Activated naive CD8-positive, alpha-beta T cell treated with anti-CD3 and anti-CD28 coated beads for 36 hours (primary cell): ENCODE results near the gene RPAIN. TPM values are rescaled to one million over a fixed set of nuclear protein-coding genes. Genes with fewer than 3 reads are reported as not detected.

Experiments
- DNase-seq: peaks from one replicate; pipeline ENCODE4 v3.0.0; 2021
- H3K27ac Mint-ChIP-seq: one replicate; pipeline ENCODE4 v1.8.0; 2022; ENCODE audit warnings: mild to moderate bottlenecking, moderate library complexity, mixed read lengths
- H3K27me3 Mint-ChIP-seq: one replicate; pipeline ENCODE4 v1.8.0; 2022; ENCODE audit warnings: mild to moderate bottlenecking, mixed read lengths
- H3K36me3 Mint-ChIP-seq: one replicate; pipeline ENCODE4 v1.8.0; 2021; ENCODE audit warnings: mild to moderate bottlenecking, mixed read lengths
- H3K4me1 Mint-ChIP-seq: one replicate; pipeline ENCODE4 v1.8.0; 2021; ENCODE audit warnings: mixed read lengths
- H3K4me3 Mint-ChIP-seq: one replicate; pipeline ENCODE4 v1.8.0; 2022; ENCODE audit warnings: mild to moderate bottlenecking, moderate library complexity, mixed read lengths
- H3K9me3 Mint-ChIP-seq: one replicate; pipeline ENCODE4 v1.8.0; 2022; ENCODE audit warnings: mixed read lengths
- total RNA-seq, 2 experiments: library from RNA; stranded (reverse); gene quantifications; one replicate each; pipeline ENCODE4 v1.2.3, GENCODE V29; 2021

The RPAIN gene
- total RNA-seq: 10 to 100 TPM; 58.3 to 59.4 TPM

GRCh38 chr17:5419959-5420653, at the start of gene RPAIN:
Gene RPAIN (plus strand): TSS chr17:5420182. CDS start chr17:5420211, 29 bp downstream.
- H3K36me3 Mint-ChIP-seq: peaks cover 45% of the 10 kb centered on the region
- H3K4me3 Mint-ChIP-seq: peak within 1 kb of the TSS; percentile 100

GRCh38 chr17:5370411-5370810, 49.6 kb upstream of the RPAIN start:
- Mint-ChIP-seq H3K27ac (no peak overlapping the region), H3K4me1 (peaks cover 3% of the 10 kb centered on the region), H3K27me3 (no peaks in the 10 kb centered on the region), H3K36me3 (peaks cover 15% of the 10 kb centered on the region), H3K9me3 (no peaks in the 10 kb centered on the region), H3K4me3 (no peak overlapping the region)
- DNase-seq: no peak

More at GRCh38 chr17:5419959-5420653, at the start of gene RPAIN:
- Mint-ChIP-seq H3K9me3 (no peaks in the 10 kb centered on the region), H3K27me3 (no peaks in the 10 kb centered on the region), H3K4me1 (peaks cover 43% of the 10 kb centered on the region), H3K27ac (peak within 1 kb of the TSS; percentile 100)
- peak; percentile 87 for DNase-seq

- Mint-ChIP-seq H3K36me3 (peaks cover 19% of the 10 kb centered on the region), H3K4me1 (peaks cover 3% of the 10 kb centered on the region), H3K27me3 (no peaks in the 10 kb centered on the region), H3K9me3 (no peaks in the 10 kb centered on the region), H3K27ac (no peak overlapping the region), H3K4me3 (no peak overlapping the region)
- DNase-seq: no peak
Observed at GRCh38 chr17:5373112-5373511, 46.9 kb upstream of the RPAIN start.

DNA sequence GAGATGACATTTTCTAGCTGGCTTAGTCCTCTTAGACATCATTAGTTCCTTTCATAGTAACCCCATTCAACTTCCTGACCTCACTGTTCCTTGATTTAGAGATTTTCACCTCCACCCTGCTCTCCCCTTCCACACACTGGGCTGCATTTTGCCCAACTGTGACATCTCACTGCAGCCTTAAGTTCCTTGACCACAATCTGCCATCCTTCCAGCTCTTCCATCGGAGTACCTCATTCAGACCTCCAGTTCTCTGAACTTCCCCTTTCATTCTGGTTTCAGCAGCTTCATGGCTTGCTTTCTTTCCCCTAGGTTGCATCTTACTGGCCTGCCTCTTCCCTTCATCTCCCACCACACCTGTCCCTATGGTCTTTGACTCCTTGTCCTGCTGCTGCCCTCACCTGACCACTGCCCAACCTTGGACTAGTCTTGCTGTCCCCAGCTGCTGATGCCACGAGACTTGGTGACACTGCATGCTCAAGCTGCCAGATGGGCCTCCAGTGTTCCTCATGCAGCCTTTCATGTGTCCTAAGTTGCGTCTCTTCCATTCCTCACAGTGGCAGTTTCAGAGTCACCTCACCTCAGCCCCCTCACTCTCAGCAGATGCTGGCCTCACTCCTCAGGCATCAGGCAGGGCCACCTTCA, 41.3 kb upstream of the RPAIN start:
- Mint-ChIP-seq H3K9me3 (no peaks in the 10 kb centered on the region), H3K4me1 (peaks cover 3% of the 10 kb centered on the region), H3K27me3 (no peaks in the 10 kb centered on the region), H3K4me3 (no peak overlapping the region), H3K27ac (peak overlapping the region; percentile 59), H3K36me3 (peaks cover 22% of the 10 kb centered on the region)
- no peak for DNase-seq

- H3K27me3 Mint-ChIP-seq: no peaks in the 10 kb centered on the region
Observed at GRCh38 chr17:5379351-5380107, 40.5 kb upstream of the RPAIN start.

GRCh38 chr17:5380491-5381135, 39.4 kb upstream of the RPAIN start:
- DNase-seq: no peak
- Mint-ChIP-seq H3K4me3 (no peak overlapping the region), H3K9me3 (no peaks in the 10 kb centered on the region), H3K36me3 (peaks cover 20% of the 10 kb centered on the region), H3K27ac (peak overlapping the region; percentile 59), H3K27me3 (no peaks in the 10 kb centered on the region), H3K4me1 (peaks cover 3% of the 10 kb centered on the region)

More at GRCh38 chr17:5379351-5380107, 40.5 kb upstream of the RPAIN start:
- H3K36me3 Mint-ChIP-seq: peaks cover 20% of the 10 kb centered on the region
- no peak for DNase-seq
- H3K9me3 Mint-ChIP-seq: no peaks in the 10 kb centered on the region
- peaks cover 3% of the 10 kb centered on the region for H3K4me1 Mint-ChIP-seq
- H3K27ac Mint-ChIP-seq: peak overlapping the region; percentile 59
- H3K4me3 Mint-ChIP-seq: no peak overlapping the region

- Mint-ChIP-seq H3K9me3 (no peaks in the 10 kb centered on the region), H3K36me3 (peaks cover 20% of the 10 kb centered on the region), H3K4me3 (no peak overlapping the region), H3K4me1 (peaks cover 5% of the 10 kb centered on the region), H3K27me3 (no peaks in the 10 kb centered on the region), H3K27ac (peak overlapping the region; percentile 54)
- no peak for DNase-seq
Observed at GRCh38 chr17:5381542-5381941, 38.4 kb upstream of the RPAIN start.

DNA sequence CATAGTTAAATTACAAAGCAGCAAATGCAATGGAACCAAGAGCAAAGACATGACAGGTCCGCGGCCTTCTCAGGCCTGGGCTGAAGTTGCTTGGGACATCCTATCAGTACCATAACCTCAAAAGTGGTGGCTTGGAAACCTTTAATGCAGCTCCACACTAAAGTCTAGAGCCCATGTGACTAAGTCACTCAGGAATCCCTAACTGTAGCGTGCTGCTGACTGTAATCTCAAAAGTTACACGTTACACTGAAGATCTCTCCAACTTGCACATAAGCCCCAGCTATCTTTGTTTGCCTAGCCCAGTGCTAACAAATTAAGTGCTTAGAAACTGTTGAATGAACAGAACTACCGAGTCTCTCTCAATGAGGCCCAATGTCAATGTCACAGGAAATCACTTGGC, 28.3 kb upstream of the RPAIN start:
- H3K36me3 Mint-ChIP-seq: peaks cover 37% of the 10 kb centered on the region
- peaks cover 17% of the 10 kb centered on the region for H3K4me1 Mint-ChIP-seq
- no peaks in the 10 kb centered on the region for H3K27me3 Mint-ChIP-seq
- H3K4me3 Mint-ChIP-seq: no peak overlapping the region
- no peak overlapping the region for H3K27ac Mint-ChIP-seq
- DNase-seq: no peak
- H3K9me3 Mint-ChIP-seq: no peaks in the 10 kb centered on the region

GRCh38 chr17:5396612-5397011, 23.4 kb upstream of the RPAIN start:
- peaks cover 42% of the 10 kb centered on the region for H3K36me3 Mint-ChIP-seq
- H3K4me3 Mint-ChIP-seq: no peak overlapping the region
- no peak overlapping the region for H3K27ac Mint-ChIP-seq

GRCh38 chr17:5399767-5400166, 20.2 kb upstream of the RPAIN start:
- Mint-ChIP-seq H3K4me3 (no peak overlapping the region), H3K27me3 (no peaks in the 10 kb centered on the region), H3K36me3 (peaks cover 38% of the 10 kb centered on the region), H3K4me1 (peaks cover 20% of the 10 kb centered on the region), H3K9me3 (no peaks in the 10 kb centered on the region), H3K27ac (no peak overlapping the region)
- no peak for DNase-seq

More at GRCh38 chr17:5396612-5397011, 23.4 kb upstream of the RPAIN start:
- H3K27me3 Mint-ChIP-seq: no peaks in the 10 kb centered on the region
- DNase-seq: no peak
- H3K9me3 Mint-ChIP-seq: no peaks in the 10 kb centered on the region
- peaks cover 17% of the 10 kb centered on the region for H3K4me1 Mint-ChIP-seq

- H3K9me3 Mint-ChIP-seq: no peaks in the 10 kb centered on the region
- DNase-seq: no peak
- no peaks in the 10 kb centered on the region for H3K27me3 Mint-ChIP-seq
- H3K27ac Mint-ChIP-seq: no peak overlapping the region
- H3K36me3 Mint-ChIP-seq: peaks cover 26% of the 10 kb centered on the region
- peaks cover 10% of the 10 kb centered on the region for H3K4me1 Mint-ChIP-seq
- no peak overlapping the region for H3K4me3 Mint-ChIP-seq
Observed at GRCh38 chr17:5405400-5405799, 14.6 kb upstream of the RPAIN start.

- Mint-ChIP-seq H3K27me3 (no peaks in the 10 kb centered on the region), H3K4me3 (no peak overlapping the region), H3K9me3 (no peaks in the 10 kb centered on the region), H3K27ac (no peak overlapping the region), H3K36me3 (peaks cover 38% of the 10 kb centered on the region), H3K4me1 (peaks cover 22% of the 10 kb centered on the region)
- DNase-seq: no peak
Observed at GRCh38 chr17:5408186-5408585, 11.8 kb upstream of the RPAIN start.

DNA sequence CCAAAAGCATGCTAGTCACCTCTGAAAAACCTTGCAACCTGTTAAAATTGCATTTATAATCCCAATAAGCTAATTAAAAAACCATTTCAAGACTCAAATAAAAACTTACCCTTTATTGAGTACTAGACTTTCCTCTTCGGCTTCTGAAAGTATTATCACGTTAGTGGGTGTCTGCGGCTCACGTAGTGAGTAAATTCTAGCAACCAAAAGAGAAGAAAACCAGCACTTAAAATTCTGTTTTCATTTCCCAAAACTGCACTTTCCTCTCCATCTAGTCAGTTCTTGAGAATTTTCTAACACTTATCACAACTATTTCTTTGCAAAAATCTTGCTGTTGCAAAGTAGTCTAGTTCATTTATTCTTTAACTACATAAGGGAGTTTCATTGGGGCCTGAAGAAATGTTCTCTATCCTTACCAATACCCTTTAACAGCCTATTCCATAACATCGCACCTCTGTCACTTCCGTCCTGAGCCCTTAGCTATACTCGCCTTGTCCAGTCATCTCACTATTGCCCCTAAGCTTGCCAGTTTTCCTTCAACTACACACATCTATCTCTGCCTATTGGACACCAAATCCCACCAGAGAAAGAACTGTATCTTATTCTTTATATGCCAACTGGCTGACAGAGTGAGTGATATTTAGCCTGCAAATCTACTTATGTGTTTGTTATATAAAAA, 9.2 kb upstream of the RPAIN start:
- peaks cover 30% of the 10 kb centered on the region for H3K36me3 Mint-ChIP-seq
- H3K4me1 Mint-ChIP-seq: peaks cover 25% of the 10 kb centered on the region
- H3K27me3 Mint-ChIP-seq: no peaks in the 10 kb centered on the region
- no peak overlapping the region for H3K4me3 Mint-ChIP-seq
- DNase-seq: no peak
- no peak overlapping the region for H3K27ac Mint-ChIP-seq
- H3K9me3 Mint-ChIP-seq: no peaks in the 10 kb centered on the region

GRCh38 chr17:5413682-5414081, 6.3 kb upstream of the RPAIN start:
- DNase-seq: no peak
- Mint-ChIP-seq H3K9me3 (no peaks in the 10 kb centered on the region), H3K27ac (peak overlapping the region; percentile 70), H3K27me3 (no peaks in the 10 kb centered on the region), H3K4me1 (peaks cover 41% of the 10 kb centered on the region), H3K4me3 (no peak overlapping the region), H3K36me3 (peaks cover 44% of the 10 kb centered on the region)
